Right cardiac atrium (tissue), 5 donors: ENCODE measurements around the gene NOTO. TPM values are rescaled to one million over a fixed set of nuclear protein-coding genes. Genes with fewer than 3 reads are reported as not detected.

Experiments used
- ATAC-seq, 2 donors: fragments of 200-7000 bp; cut with Tn5 transposase; one replicate each; pipeline versions ENCODE4 v1.8.0 to v1.9.1; 2020; ENCODE audit warnings: moderate library complexity in 2 of 2, mild to moderate bottlenecking in 1 of 2
- DNase-seq, 3 donors: peaks; one replicate each; pipeline ENCODE4 v3.0.0-alpha.2; 2020
- H3K27ac ChIP-seq: one replicate; pipeline ENCODE4 v1.5.1; 2013; ENCODE audit warnings: mild to moderate bottlenecking, low read length, control low read depth, moderate library complexity
- H3K27me3 ChIP-seq: one replicate; pipeline ENCODE4 v1.6.1; 2013; ENCODE audit not compliant: control insufficient read depth, insufficient read depth
- H3K4me1 ChIP-seq: one replicate; pipeline ENCODE4 v1.6.1; 2013; ENCODE audit warnings: low read length; ENCODE audit not compliant: control insufficient read depth, insufficient read depth
- H3K4me3 ChIP-seq: one replicate; pipeline ENCODE4 v1.5.1; 2013; ENCODE audit warnings: low read length, control low read depth
- H3K9me3 ChIP-seq: one replicate; pipeline ENCODE4 v1.6.1; 2013; ENCODE audit warnings: low read length; ENCODE audit not compliant: control insufficient read depth
- WGBS: extraction: QIAGEN DNeasy Blood & Tissue Kit; methylation state at CpG from one replicate; pipeline ENCODE4 v1.1.7; 2013; 5-methylcytosine and 5-hydroxymethylcytosine counted together
- intact Hi-C, 4 donors: fragments of 100-400 bp; cut with DNase I; formaldehyde crosslinking; loops; one replicate each; pipeline versions ENCODE4 v1.11.0 to v1.14.0; 2022 to 2023
- polyA plus RNA-seq: library from polyadenylated mRNA; stranded (reverse); fragments of 200-250 nt; gene quantifications from one replicate; pipeline ENCODE4 v1.2.3, GENCODE V29; 2013
- total RNA-seq, 4 donors: library from RNA; stranded (reverse); fragmentation: NEBNext Ultra II Directional; extraction: Animal tissue kit (Norgen Biotek cat#: 25700); gene quantifications; one replicate each; pipeline ENCODE4 v1.2.1, GENCODE V29; 2021
- donor health status: healthy with polysubstance abuse.
- donor health status: DM: no; HTN: yes; CAD: no.
- donor health status: DM: no; HTN: no; CAD: no.
- donor health status: DM: no; HTN: yes; CAD: no; lungs with severe emphysema.
- donor health status: DM: yes; HTN: yes; CAD: no.

NOTO gene
- total and polyA plus RNA-seq, 5 donors, result not detected

- Histone ChIP-seq H3K4me3 (no peak overlapping the region), H3K27ac (no peak overlapping the region), H3K27me3 (no peaks in the 10 kb centered on the region), H3K9me3 (no peaks in the 10 kb centered on the region), H3K4me1 (no peaks in the 10 kb centered on the region)
- 93% methylated on average over 3 of the region's 3 CpGs for WGBS
- DNase-seq (no peak), ATAC-seq (no peak)
- intact Hi-C loops, result no loop called here
Observed at GRCh38 chr2:73253901-73254300, 51.5 kb downstream of the NOTO start.

- Histone ChIP-seq H3K27ac (no peak overlapping the region), H3K4me3 (no peak overlapping the region), H3K27me3 (no peaks in the 10 kb centered on the region), H3K4me1 (no peaks in the 10 kb centered on the region), H3K9me3 (no peaks in the 10 kb centered on the region)
- DNase-seq (no peak), ATAC-seq (no peak)
- WGBS, result 93% methylated on average over 7 of the region's 7 CpGs
- intact Hi-C loops, result no loop called here
Observed at GRCh38 chr2:73254343-73255006, 52.1 kb downstream of the NOTO start.

DNA sequence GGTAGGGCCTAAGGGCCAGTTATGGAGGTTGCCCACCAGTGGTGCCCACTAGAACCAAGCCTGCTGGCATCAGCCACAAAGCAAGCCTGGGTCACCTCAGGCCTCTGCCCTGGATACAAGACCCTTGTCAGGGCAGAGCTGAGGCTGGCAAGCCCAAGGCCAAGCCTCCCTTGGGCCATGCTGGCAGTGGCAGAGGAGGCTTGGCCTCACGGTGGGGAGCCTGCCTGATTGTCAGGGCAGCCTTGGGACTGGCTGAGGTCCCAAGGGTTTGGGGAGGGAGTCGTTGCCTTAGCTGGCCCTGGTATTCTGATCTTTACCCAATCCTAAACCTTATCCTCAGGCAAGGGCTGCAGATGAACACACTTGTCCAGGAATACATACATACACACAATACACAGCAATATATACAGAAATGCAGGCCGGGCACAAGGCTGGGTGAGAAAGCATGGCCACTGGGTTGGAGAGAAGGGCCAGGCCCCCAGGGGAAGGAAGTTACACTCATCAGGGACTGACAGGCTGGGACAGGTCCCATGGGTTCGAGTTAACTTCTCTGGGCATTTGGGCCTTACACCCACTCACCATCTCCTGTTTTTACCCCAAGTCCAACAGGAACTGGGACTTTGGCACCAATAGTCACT lies 52.8 kb downstream of the NOTO start:
- DNase-seq (no peak), ATAC-seq (no peak)
- intact Hi-C loops, result no loop called here
- Histone ChIP-seq H3K4me3 (no peak overlapping the region), H3K27me3 (no peaks in the 10 kb centered on the region), H3K4me1 (no peaks in the 10 kb centered on the region), H3K27ac (no peak overlapping the region), H3K9me3 (no peaks in the 10 kb centered on the region)
- 59% methylated on average over 4 of the region's 4 CpGs for WGBS

GRCh38 chr2:73255907-73256617 lies 53.7 kb downstream of the NOTO start:
- intact Hi-C loops, result no loop called here
- H3K27me3 ChIP-seq, result no peaks in the 10 kb centered on the region
- WGBS, result 64% methylated on average over 5 of the region's 5 CpGs
- DNase-seq (no peak), ATAC-seq (no peak)
- no peak overlapping the region for H3K4me3 ChIP-seq
- no peak overlapping the region for H3K27ac ChIP-seq
- H3K4me1 ChIP-seq, result no peaks in the 10 kb centered on the region
- no peaks in the 10 kb centered on the region for H3K9me3 ChIP-seq

DNA sequence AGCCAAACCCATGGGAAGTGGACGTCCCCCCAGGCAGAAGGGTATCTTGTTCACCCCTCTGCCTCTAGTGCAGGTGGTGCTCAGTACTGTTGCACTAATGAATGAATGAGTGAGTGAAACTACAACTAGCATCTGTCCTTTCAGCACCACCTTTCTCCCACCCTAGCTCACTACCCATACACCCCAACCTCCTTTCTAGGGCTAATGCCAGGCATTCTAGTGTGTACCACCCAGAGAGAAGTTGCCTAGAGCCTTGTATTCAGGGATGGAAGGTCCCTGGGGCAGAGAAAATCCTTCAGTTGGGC lies 54.2 kb downstream of the NOTO start:
- intact Hi-C loops, result no loop called here

GRCh38 chr2:73257021-73257420 lies 54.6 kb downstream of the NOTO start:
- no peaks in the 10 kb centered on the region for H3K4me1 ChIP-seq
- H3K27ac ChIP-seq, result no peak overlapping the region
- ATAC-seq (no peak), DNase-seq (no peak)
- 94% methylated on average over 2 of the region's 2 CpGs for WGBS
- H3K9me3 ChIP-seq, result no peaks in the 10 kb centered on the region
- no peak overlapping the region for H3K4me3 ChIP-seq
- intact Hi-C loops, result no loop called here
- no peaks in the 10 kb centered on the region for H3K27me3 ChIP-seq

More for the DNA sequence above, 54.2 kb downstream of the NOTO start:
- 77% methylated on average over 1 of the region's 1 CpG for WGBS
- Histone ChIP-seq H3K27me3 (no peaks in the 10 kb centered on the region), H3K27ac (no peak overlapping the region), H3K9me3 (no peaks in the 10 kb centered on the region), H3K4me3 (no peak overlapping the region), H3K4me1 (no peaks in the 10 kb centered on the region)
- DNase-seq (no peak), ATAC-seq (no peak)

DNA sequence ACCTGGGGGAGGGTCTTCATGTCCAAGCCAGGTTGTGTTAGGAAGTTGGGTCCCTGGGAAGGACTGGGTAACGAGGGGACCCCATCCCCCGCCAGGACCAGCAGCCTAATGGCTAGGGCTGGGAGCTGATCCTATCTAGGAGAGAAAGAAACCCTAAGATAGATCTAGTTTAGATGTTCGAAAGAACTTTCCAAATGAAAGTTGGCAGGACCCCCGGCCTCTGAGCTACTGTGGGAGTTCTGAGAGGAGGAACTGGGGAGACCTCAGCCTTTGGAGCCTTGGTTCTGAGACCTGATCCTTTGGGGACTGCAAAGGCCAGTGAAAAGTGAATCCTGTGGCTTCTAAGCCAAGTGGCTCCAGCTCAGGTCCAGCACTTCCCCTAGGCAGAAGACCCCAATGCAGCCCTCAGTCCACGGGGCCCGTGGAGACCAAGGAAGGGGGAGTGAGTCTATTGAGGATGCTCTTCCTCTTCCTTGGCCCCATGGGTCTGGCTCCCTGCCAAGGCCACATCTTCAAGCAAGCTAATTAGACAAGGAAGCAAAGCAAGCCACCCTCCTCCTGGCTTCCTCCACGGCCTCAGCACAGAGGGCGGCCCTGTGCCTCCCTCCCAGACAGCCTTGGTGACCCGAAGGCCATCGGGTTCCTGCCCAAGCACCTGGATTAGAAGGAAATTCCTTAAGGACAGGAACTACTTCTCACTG lies 55.2 kb downstream of the NOTO start:
- ATAC-seq (no peak), DNase-seq (peak in 1 of 3 donors; percentile 76)

DNA sequence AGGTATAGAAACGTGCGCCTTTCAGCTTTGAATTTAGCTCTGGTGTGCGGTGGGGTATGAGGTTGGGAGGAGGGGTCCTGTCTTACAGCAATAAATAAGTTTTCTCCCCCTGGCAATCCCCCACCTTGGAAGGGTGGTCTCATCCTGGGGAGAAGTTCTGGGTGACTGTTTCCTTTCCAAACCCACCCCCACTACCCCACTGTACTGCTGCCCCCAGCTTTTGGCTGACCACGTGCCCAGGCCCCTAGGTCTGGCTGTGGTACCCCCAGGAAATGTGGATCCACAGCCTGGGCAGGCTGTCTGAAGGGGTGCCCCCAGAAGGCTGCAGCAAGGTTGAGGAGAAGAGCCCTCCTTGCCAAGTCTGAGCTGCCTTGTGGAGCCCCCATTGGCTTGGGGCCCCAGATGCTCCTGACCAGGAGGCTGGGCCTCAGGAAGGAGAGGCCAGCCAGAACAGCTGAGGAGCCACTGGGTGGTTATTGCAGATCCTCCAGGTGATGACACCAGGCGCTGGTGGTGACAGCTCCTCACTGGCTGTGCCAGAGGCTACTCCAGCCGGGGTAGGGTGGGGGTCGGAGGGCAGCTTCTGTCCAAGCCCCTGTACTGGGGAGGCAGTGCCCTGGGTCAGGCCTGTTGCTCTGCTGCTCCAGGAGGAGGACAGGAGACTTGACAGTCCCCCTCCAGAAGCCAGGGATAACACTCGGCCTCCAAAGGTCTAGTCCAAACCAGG lies 56.0 kb downstream of the NOTO start:
- ATAC-seq, result no peak
- intact Hi-C loops, result no loop called here
- 84% methylated on average over 8 of the region's 8 CpGs for WGBS
- no peaks in the 10 kb centered on the region for H3K4me1 ChIP-seq
- H3K4me3 ChIP-seq, result no peak overlapping the region
- H3K27me3 ChIP-seq, result no peaks in the 10 kb centered on the region
- DNase-seq, result no peak
- no peaks in the 10 kb centered on the region for H3K9me3 ChIP-seq
- H3K27ac ChIP-seq, result no peak overlapping the region

More for the DNA sequence above, 55.2 kb downstream of the NOTO start:
- intact Hi-C loops, result no loop called here
- H3K27me3 ChIP-seq, result no peaks in the 10 kb centered on the region
- H3K9me3 ChIP-seq, result no peaks in the 10 kb centered on the region
- H3K4me1 ChIP-seq, result no peaks in the 10 kb centered on the region
- H3K27ac ChIP-seq, result no peak overlapping the region
- WGBS, result 59% methylated on average over 10 of the region's 10 CpGs
- no peak overlapping the region for H3K4me3 ChIP-seq

DNA sequence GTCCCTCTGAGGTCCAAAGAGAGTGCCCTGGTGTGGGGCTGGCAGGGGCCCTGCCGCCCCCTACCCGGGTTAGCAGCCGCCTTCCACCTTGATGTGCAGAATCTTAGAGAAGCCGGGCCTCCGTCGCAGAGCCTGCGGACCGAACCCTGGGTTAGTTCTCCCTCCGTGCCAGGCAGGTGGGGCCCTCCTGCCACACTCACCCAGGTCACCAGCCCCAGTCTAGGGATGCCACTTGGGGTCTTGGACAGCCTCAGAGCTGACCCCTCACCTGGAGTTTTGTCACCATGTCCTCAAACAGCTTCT lies 56.5 kb downstream of the NOTO start:
- no peak for DNase-seq
- H3K27ac ChIP-seq, result no peak overlapping the region
- H3K4me1 ChIP-seq, result no peaks in the 10 kb centered on the region
- H3K27me3 ChIP-seq, result no peaks in the 10 kb centered on the region
- intact Hi-C loops, result no loop called here
- no peaks in the 10 kb centered on the region for H3K9me3 ChIP-seq
- no peak overlapping the region for H3K4me3 ChIP-seq
- 96% methylated on average over 9 of the region's 9 CpGs for WGBS
- no peak for ATAC-seq

DNA sequence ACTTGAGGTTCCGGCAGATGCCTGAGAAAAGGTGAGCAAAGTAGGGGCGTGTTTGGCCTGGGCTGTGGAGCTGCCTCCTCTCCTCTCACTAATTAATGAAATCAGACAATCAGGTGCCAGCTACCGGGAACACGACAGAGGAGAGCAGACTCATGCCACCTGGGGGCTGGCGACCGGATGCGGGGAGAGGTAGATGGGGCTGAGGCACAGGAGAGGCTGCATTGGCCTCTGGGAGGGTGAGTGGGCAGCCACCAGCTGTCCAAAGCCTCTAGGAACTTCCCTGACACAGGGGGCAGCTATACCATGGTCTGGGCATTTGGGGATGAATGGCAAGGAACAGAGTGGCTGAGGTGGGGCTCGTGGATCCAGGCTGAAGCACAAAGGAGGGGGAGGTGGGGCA lies 56.9 kb downstream of the NOTO start:
- ATAC-seq, result no peak
- Histone ChIP-seq H3K9me3 (no peaks in the 10 kb centered on the region), H3K4me1 (no peaks in the 10 kb centered on the region), H3K27me3 (no peaks in the 10 kb centered on the region), H3K27ac (no peak overlapping the region), H3K4me3 (no peak overlapping the region)
- WGBS, result 92% methylated on average over 8 of the region's 8 CpGs
- intact Hi-C loops, result no loop called here
- DNase-seq, result no peak
